Type B pancreatic cell (in vitro differentiated cells): ENCODE data around the gene PDZD4. TPM values are rescaled to one million over a fixed set of nuclear protein-coding genes. Genes with fewer than 3 reads are reported as not detected.

Experiments
- DNase-seq: peaks from one replicate; pipeline ENCODE4 v3.0.0; 2021; ENCODE audit warnings: mixed read lengths; ENCODE audit not compliant: unreplicated experiment; ENCODE audit errors: extremely low spot score
- H3K27ac Mint-ChIP-seq: 2 replicates; pipeline ENCODE4 v1.8.0; 2021; ENCODE audit warnings: mild to moderate bottlenecking, mixed read lengths
- H3K27me3 Mint-ChIP-seq: 2 replicates; pipeline ENCODE4 v1.8.0; 2021; ENCODE audit warnings: mixed read lengths
- H3K36me3 Mint-ChIP-seq: 2 replicates; pipeline ENCODE4 v1.8.0; 2021; ENCODE audit warnings: mixed read lengths
- H3K4me1 Mint-ChIP-seq: one replicate; pipeline ENCODE4 v1.8.0; 2021; ENCODE audit warnings: mixed read lengths; ENCODE audit not compliant: unreplicated experiment
- H3K4me3 Mint-ChIP-seq: 2 replicates; pipeline ENCODE4 v1.8.0; 2021; ENCODE audit warnings: mild to moderate bottlenecking, mixed read lengths
- H3K9me3 Mint-ChIP-seq: 2 replicates; pipeline ENCODE4 v1.8.0; 2021; ENCODE audit warnings: mixed read lengths
- CTCF ChIP-seq: fragments of 200-600 bp; sonication (generic); conservative IDR thresholded peaks from 2 replicates; pipeline ENCODE4 v1.5.0; 2021; ENCODE audit warnings: antibody characterized with exemption, mild to moderate bottlenecking
- total RNA-seq: library from RNA; stranded (reverse); gene quantifications from 2 replicates; pipeline ENCODE4 v1.2.1, GENCODE V29; 2021; ENCODE audit warnings: low replicate concordance

Gene PDZD4
- total RNA-seq, 1 donor from 2014 or later = 23.9 TPM

- no peak overlapping the region for H3K4me3 Mint-ChIP-seq
- no peak overlapping the region for H3K27ac Mint-ChIP-seq
- H3K36me3 Mint-ChIP-seq = no peaks in the 10 kb centered on the region
- H3K27me3 Mint-ChIP-seq = peaks cover 43% of the 10 kb centered on the region
- no peaks in the 10 kb centered on the region for H3K4me1 Mint-ChIP-seq
- no peak for TF ChIP-seq CTCF
- no peak for DNase-seq
- no peaks in the 10 kb centered on the region for H3K9me3 Mint-ChIP-seq
These were observed 14.9 kb upstream of the PDZD4 start for GRCh38 chrX:153845195-153845594.

GRCh38 chrX:153844509-153845082 lies 14.3 kb upstream of the PDZD4 start:
- TF ChIP-seq CTCF = no peak
- H3K36me3 Mint-ChIP-seq = no peaks in the 10 kb centered on the region
- no peak overlapping the region for H3K27ac Mint-ChIP-seq
- H3K4me3 Mint-ChIP-seq = no peak overlapping the region
- no peak for DNase-seq
- no peaks in the 10 kb centered on the region for H3K9me3 Mint-ChIP-seq
- peaks cover 43% of the 10 kb centered on the region for H3K27me3 Mint-ChIP-seq
- H3K4me1 Mint-ChIP-seq = no peaks in the 10 kb centered on the region

- TF ChIP-seq CTCF = no peak
- Mint-ChIP-seq H3K9me3 (peaks cover 4% of the 10 kb centered on the region), H3K4me1 (no peaks in the 10 kb centered on the region), H3K27me3 (peaks cover 24% of the 10 kb centered on the region), H3K4me3 (no peak overlapping the region), H3K36me3 (no peaks in the 10 kb centered on the region), H3K27ac (no peak overlapping the region)
- DNase-seq = no peak
These were observed 6.6 kb upstream of the PDZD4 start for GRCh38 chrX:153836921-153837320.

GRCh38 chrX:153832728-153833127 lies 2.4 kb upstream of the PDZD4 start:
- H3K9me3 Mint-ChIP-seq = peaks cover 4% of the 10 kb centered on the region
- TF ChIP-seq CTCF = no peak

GRCh38 chrX:153831429-153832150 lies 1.2 kb upstream of the PDZD4 start:
- no peak for DNase-seq
- peak overlapping the region; percentile 70 for H3K4me3 Mint-ChIP-seq
- H3K4me1 Mint-ChIP-seq = no peaks in the 10 kb centered on the region
- no peak overlapping the region for H3K27ac Mint-ChIP-seq
- peaks cover 46% of the 10 kb centered on the region for H3K27me3 Mint-ChIP-seq
- no peak for TF ChIP-seq CTCF
- H3K36me3 Mint-ChIP-seq = peaks cover 9% of the 10 kb centered on the region
- H3K9me3 Mint-ChIP-seq = peaks cover 13% of the 10 kb centered on the region

More at GRCh38 chrX:153832728-153833127, 2.4 kb upstream of the PDZD4 start:
- H3K4me1 Mint-ChIP-seq = no peaks in the 10 kb centered on the region
- H3K27ac Mint-ChIP-seq = no peak overlapping the region
- DNase-seq = no peak
- peaks cover under 1% of the 10 kb centered on the region for H3K36me3 Mint-ChIP-seq
- peaks cover 37% of the 10 kb centered on the region for H3K27me3 Mint-ChIP-seq
- H3K4me3 Mint-ChIP-seq = no peak overlapping the region
